ENCODE results near the gene ADCK1.
"Not testable (repeated sequence)": the region's sequence is repeated elsewhere in the genome, so short reads cannot be mapped to it uniquely, and the experiment has no call there.

Gene ADCK1

DNA sequence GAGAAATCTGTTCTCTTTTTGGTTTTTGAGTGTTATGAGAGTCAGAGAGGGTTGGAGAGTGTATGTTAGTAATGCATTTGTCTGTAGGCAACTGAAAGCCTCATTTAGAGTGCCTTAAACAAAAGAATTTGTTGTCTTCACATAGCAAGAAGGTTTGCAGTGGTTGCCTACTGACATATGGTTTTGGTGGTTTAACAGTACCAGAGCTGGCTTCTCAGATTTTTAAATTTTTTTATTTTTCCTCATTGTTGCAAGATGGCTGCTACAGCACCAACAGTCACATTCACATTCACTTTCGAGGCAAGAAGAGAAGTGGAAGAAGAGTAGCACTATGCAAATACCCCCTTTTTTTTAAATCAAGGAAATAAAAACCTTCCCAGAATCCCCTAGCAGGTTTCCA lies 106.5 kb downstream of the ADCK1 start:
- no peak for DNase-seq

DNA sequence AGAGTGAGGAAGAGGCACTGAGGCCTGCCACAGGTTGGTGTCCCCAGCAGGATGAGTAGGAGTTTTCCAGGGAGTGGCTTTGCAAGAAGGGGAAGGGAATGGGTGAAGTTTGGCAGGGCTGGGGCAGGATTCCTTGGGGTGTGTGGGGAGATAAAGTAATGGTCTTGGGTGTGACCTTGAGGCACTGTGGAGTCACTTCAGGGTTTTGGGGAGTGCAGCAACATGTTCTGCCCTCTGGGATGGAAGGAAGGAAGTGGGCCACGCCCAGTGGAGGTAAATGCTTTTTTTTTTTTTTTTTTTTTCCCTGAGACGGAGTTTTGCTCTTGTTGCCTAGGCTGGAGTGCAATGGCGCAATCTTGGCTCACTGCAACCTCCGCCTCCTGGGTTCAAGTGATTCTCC lies 108.9 kb downstream of the ADCK1 start:
- DNase-seq, result no peak

DNA sequence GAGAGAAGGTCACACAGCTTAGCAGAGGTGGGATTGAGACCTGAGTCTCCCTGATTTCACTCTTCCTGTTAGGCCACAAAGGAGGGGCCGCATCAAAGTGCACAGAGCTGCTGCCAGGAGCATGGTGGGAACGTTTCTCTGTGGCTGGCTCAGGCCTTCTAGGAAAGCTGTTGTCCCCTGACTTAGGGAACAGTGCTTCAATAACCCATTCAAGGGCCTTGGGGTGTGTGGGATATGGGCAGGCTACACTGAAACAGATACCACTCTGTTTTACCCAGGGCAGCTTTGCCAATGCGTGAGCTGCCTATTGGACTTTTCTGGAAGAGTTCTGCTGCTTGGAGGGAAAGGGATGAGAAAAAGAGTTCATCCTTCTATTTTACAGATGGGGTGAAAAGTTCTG lies 110.0 kb downstream of the ADCK1 start:
- DNase-seq, result no peak

DNA sequence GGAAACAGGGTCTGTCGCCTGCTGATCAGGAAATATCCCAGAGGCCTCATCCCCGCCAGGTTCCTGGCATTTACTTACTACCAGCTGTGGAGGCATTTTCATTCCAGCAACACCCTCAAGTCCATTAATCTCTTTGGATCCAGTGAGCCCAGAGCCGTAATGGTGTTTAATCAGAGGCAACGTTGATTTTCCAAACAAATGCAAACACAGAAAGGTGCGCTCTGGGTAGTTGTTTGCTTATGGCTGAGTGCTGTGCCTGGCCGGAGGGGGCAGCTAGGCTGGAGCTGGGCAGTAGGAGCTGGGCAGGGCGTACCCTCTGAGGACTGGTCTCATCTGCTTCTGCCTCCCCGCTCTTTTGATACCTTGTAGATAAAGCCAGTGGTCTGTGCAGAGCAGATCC lies 110.6 kb downstream of the ADCK1 start:
- DNase-seq, result no peak

DNA sequence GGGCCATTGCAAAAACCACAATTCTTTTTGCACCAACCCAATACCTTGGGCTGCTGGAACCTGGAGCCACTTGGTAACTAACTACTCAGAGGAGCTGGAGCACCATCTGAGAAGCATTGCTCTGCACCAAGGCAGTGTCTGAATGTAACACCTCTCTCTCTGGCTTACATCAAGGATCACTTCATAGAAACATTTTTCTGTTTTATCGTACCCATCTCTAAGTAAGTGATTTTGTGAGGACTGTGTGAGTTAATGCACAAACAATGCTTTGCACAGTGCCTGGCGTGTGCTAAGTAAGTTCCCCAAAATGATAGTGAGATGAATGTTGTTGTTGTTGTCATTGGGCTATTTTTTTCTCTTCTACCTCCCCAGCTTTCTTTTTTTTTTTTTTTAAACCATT lies 111.4 kb downstream of the ADCK1 start:
- DNase-seq, result no peak

DNA sequence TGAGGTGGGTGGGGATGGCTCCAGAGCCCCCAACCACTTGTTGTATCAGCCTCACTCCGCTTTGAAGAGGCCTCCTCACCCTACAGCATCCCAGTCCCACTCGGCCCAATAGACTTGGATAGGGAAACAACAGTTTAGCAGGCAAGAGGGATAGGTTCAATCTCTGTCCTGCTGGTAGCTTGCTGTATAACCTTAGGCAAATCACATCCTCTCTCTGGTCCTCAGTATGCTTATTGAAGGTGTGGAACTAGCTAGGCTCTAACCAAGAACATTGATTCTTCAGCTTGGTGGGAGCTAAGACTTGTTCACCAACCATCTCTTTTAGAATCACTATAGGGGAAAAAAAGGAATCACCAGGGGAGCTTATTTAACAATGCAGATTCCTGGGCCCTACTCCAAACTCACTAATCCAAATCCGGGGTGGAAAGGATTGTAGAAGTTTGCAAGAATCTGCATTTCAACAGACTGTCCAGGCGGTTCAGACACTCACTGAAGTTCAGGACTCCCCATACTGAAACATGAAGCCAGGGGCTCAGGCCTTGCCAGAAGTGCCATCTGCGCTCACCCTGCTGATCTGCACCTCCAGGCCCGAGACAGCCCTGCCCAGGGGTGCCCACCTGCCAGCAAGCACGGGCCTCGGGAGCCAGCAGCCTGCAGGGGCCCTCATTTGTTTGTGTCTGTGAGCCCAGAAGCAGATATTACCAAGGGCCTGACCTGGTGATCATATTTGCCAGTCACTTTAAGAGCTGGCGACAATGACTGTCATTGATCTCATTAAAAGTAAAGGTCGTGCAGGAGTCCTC lies 113.0 kb downstream of the ADCK1 start:
- no peak for DNase-seq

DNA sequence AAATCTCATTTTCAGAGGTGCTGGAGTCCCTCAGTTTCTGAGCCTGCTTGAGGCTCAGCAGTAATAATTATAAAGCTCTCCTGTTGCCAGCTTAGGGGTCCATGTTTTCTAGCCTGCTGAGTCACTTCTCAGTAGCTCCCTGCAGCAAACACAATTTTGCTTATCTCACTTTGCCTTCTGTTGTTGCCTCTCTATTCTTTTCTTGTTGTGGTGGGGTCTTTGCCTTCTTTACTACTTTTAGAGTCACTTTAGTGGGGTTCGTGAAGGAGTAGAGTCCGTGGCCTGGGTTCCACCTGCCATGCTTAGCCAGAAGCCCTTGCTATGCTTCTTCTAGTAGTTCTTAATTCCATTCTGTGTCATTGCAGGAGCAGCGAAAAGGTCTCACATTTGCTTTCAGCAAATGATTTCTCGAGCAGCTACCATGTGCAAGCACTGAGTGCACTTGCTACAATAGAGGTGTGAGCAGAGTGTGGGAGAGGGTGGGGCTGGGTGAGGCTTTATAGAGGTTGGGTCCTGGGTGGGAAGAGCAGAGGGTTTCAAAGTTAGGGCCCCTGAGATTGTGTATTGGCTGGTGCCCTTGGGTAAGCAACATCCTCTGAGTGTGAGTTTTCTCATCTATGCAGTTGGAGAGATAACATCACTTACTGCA lies 114.3 kb downstream of the ADCK1 start:
- no peak for DNase-seq

DNA sequence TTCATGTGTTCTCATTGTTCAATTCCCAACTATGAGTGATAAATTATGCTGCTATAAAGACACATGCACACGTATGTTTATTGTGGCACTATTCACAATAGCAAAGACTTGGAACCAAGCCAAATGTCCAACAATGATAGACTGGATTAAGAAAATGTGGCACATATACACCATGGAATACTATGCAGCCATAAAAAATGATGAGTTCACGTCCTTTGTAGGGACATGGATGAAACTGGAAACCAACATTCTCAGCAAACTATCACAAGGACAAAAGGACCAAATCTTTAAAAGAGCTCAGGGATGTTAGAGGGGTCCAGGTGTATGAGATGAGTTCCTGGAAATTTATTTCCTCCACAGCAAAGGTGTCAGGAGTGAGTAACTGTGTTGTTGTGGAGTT lies 115.5 kb downstream of the ADCK1 start:
- not testable (repeated sequence) for DNase-seq

DNA sequence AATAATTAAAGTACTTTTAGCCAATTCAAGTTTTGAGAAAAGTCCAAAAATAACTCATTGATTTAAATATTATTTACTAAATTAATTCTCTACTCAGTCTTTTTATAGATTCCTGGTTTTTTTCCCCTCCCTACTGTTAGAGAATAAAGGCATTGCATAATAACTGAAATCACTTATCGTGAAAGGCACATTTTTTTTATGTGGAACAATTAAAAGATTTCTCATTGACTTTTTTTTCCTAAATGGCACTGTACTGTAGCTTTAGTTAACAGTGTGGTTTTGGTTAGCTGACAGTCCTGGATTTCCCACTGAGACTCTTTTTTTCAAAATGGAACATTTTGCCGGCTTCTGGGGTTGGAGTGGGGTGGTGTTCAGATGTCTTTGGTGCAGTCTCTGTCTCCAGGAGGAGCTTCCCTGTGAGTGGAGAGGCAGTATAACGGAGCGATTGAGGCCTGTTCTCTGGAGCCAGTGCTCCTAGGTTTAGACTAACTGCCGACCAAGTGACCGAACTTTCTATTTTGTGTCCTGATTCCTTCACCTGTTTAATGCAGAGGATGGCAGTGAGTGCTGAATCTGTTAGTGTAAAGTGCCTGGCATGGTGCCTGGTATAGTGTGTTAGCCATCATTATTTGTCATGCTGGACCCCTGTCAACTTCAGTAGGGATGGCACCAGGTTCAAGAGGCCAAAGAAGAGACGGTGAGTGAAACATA lies 117.7 kb downstream of the ADCK1 start:
- DNase-seq, result no peak

DNA sequence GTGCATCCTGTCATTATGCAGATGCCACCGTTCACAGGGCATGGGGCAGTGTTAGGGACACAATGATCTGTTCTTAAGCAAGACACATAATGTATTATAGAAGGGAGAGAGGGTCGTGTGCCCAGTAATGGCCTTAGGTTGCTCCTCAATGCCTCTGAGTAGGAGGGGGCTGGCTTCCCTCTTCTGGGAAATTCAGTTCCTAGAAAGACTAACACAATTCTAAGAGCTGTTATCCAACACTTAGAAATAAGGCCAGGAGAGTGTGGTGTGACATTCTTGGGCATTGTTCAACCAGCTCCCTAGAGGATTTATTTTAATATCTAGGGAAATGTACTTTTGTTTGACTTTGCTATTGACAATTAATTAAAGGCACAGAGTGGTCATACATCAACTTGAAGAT lies 118.5 kb downstream of the ADCK1 start:
- no peak for DNase-seq

DNA sequence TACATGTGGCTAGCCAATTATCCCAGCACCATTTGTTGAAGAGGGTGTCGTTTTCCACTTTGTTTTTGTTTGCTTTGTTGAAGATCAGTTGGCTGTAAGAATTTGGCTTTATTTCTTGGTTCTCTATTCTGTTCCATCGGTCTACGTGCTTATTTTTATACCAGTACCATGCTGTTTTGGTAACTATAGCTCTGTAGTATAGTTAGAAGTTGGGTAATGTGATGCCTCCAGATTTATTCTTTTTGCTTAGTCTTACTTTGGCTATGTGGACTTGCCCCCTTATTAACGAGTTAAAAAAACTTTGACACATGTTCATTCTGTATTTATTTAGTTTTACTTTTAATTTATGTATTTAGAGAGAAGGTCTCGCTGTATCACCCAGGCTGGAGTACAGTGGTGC lies 120.4 kb downstream of the ADCK1 start:
- DNase-seq, result no peak

DNA sequence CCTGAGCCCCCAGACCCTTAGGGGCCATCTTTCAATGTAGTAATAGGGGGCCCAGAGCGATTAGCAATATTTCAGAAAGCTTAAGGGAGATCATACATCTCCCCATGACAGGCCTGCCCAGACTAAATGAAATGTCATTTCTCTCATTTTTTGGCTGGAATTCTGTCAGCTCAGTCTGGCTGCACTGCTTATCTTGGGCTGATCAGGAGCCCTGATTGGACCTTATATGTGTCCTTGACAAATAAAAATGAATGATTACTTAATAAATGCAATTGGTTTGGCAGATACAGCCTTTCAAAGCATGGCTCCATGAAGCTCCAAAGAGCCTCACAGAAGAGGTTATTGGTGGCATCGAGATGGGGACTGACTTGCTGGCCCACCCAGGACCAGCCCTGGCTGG lies 121.9 kb downstream of the ADCK1 start:
- DNase-seq, result no peak

DNA sequence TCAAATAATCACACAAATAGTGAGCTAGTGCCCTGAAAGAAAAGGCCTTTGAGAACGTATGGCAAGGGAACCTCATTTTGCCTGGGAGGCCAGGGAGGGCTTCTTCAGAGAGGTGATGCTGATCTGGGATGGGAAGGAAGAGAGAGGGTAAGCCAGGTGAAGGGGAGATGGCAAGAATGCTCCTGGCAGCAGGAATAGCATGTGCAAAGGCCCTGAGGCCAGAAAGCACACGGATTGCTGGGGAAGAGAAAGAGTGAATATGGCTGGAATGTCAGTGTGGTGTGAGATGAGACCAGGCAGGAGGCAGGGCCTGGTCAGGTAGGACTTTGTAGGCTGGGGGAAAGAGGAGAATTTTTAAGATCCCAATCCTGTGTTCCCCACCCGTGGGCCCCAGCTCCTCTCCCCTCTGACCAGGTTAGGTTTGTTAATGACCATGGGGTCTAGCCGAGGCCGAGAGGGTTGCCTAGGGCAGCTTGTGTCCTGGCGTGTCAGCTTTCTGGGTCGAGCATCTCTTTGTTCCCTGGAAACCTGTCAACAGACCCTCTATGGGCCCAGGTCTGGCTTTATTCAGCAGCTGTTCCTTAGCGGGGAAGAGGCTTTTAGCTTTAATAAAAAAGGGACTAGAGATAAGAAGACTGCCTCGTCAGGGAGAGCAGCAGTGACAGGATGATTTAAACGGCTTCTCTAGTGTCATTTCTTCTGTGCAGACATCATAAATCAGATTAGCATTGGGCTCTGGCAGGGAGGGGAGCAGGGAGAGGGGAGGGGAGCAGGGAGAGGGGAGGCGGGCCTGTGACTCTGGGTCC lies 123.4 kb downstream of the ADCK1 start:
- DNase-seq, result no peak

DNA sequence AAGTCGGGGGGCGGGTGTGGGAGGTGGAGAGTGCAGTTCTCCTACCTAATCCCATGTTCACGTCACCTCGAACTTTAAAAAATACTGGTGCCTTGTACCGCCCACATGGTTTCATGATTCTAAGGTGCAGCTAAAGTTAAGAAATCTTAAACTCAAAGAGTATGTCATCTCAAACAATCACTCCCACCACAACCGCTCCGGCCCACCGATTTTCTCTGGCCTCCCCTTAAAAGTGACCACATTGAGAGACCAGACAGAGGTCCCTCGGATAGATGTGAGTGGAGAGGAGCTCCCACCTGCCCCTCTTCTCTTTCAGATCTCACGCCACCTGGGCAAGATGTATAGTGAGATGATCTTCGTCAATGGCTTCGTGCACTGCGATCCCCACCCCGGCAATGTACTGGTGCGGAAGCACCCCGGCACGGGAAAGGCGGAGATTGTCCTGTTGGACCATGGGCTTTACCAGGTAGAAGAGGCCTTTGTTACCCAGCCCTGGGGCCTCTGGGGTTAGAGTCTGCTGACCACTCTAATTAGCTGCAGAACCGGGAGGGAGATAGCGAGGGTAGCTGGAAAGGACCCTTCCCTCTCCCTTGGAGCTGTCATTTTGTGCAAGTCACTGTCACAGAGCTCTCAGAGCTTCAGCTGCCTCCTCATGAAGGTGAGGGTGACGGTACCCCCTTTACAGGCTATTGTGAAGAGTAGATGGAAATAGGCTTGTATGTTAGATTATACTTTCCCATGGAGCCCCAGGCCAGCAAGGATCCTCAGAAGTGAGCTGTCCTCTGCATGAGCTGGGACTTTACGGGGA lies 124.4 kb downstream of the ADCK1 start:
- no peak for DNase-seq

DNA sequence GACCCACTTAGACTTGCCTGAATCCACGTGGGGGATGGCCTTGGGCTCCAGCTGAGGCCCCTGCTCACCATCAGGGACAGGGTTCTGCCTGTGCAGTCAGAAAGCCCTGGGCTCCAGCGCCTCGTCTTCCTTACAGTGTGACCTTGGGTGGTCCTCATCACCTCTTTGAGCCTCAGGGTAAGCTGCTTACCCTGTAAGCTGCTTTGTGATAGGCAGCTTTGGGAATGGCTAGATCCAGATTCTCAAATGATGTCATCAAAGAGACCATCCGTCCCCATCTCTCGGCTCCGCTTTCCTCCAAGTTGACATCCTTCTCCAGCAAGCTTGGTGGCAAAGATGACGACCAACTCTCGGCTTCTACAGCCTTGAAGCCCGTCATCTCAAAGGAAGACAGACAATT lies 127.0 kb downstream of the ADCK1 start:
- DNase-seq, result no peak

DNA sequence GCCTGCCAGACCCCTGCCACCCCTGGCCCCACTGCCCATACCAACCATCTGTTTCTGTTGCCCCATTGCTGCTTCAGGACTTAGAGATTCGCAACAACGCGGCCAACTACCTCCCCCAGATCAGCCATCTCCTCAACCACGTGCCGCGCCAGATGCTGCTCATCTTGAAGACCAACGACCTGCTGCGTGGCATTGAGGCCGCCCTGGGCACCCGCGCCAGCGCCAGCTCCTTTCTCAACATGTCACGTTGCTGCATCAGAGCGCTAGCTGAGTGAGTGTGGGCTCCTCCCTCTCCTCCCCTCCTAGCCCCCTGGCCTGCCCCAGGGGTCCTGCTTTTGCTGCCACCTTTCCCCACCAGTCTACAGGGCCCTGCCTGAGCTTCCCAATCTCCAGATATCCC lies 131.5 kb downstream of the ADCK1 start:
- DNase-seq, result no peak

DNA sequence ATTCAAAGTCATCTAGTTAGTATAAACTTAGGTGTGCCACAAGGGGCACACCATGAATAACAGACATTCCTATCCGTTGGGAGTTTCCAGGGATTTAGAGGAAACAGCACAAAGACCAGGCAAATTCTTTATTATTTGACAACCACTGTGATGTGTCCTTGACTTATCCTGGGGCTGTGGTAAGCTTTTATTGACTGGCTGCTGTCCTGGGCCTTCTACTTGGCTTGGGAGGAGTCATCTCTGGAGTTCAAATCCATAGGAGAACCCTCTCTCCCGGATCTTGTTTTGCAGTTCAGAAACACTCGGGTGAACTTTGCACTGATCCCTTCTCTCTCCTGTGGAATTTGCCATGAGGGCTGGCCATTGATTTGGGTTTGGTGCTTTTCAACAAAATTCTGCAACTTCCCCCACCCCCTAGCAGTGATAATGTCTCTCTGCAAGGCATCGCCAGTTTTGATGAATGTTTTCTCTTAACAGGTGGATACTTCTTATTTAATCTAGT lies 136.3 kb downstream of the ADCK1 start:
- no peak for DNase-seq

DNA sequence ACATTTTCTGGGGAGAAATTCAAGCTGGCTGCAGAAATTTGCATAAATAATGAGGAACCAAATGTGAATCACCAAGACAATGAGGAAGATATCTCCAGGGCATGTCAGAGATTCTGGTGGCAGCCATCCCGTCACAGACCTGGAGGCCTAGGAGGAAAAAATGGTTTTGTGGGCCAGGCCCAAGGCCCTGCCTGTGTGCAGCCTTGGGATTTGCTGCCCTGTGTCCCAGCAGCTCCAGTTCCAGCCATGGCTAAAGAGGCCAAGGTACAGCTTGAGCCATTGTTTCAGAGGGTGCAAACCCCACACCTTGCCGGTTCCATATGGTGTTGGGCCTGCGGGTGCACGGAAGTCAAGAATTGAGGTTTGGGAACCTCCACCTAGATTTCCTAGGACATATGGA lies 147.5 kb downstream of the ADCK1 start:
- no peak for DNase-seq

DNA sequence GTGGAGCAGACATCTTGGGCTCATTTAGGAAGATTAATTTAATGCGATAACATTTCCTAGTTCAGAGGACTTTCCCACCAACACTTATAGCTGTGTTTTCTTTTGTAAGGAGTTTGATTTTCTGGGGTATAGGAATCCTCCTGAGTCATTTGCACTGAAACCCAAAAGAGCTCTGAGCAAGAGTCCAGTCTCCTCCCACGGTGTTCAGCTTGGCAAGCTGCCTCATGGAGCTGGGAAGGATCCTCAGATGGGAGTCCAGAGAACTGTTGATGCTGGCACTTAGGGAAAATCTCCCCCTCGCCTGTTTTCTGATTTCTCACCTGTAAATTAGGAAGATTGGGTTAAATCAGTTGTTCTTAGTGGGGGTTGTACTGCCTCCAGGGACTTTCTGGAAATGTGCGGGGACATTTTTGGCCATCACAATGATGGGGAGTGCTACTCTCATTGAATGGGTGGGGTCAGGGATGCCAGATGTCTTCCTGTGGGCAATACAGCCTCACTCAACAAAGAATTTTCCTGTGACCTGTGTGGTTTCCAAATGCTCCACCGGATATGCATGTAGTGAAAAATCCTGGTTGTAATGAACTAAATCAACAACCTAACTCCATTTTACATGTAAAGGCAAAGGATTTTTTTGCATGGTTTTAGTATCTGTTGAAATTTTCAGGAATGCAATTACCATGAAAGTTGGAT lies 150.6 kb downstream of the ADCK1 start:
- DNase-seq, result no peak

DNA sequence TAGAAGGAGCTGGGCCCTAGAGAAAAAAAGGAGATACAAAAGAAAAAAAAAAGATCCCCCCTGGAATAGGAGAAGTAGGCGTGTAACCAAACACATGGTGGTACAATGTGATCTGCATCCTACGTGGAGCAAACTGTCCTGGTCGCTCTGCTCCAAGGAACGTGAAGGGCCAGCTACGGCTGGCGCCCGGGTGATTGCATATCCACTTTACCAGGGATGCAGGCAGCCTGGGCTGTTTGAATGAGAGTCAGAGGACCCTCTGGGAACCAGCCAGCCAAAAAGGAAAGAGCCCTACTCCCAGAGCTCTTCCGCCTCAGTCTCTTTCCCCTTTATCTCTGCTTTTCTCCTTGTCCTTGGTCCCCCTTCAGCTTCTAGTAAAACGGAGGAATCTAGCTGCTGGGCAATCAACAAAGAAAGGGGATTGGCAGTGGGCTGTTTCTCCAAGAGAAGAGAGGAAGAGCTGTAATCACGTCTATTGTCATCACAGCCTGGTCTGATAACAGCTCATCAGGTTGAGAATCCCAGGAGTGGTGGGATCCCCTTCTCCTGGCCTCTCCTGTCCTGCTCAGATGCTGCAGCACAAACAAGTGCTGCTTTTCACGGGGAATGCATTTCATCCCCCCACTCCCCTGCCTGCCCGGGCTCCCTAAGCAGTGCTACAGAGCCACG lies 156.0 kb downstream of the ADCK1 start:
- DNase-seq, result no peak

DNA sequence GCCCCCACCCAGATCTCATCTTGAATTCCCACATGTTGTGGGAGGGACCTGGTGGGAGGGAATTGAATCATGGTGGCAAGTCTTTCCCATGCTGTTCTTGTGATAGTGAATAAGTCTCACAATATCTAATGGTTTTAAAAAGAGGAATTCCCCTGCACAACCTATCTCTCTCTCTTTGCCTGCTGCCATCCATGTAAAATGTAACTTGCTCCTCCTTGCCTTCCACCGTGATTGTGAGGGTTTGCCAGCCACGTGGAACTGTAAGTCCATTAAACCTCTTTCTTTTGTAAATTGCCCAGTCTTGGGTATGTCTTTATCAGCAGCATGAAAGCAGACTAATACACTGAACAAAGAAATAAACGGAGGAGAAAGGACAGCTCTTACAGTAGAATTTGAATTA lies 159.8 kb downstream of the ADCK1 start:
- DNase-seq, result not testable (repeated sequence)

All from left hindlimb (tissue), 1 donor.